Activated T-helper 2 cell treated with anti-CD3 and anti-CD28 coated beads, Interferon-gamma antibody, Interleukin-2, Interleukin-4, amounts not matched to agents 10 μg/mL and 5 μg/mL and 100 μg/mL, durations not matched to agents 14 hours and 24 hours and 36 hours (primary cell): Measurements from ENCODE around the gene OR52E4. TPM values are rescaled to one million over a fixed set of nuclear protein-coding genes. Genes with fewer than 3 reads are reported as not detected.

ENCODE experiments used
- DNase-seq: peaks from one replicate; pipeline ENCODE4 v3.0.0; 2021; ENCODE audit warnings: low spot score
- H3K27ac Mint-ChIP-seq: one replicate; pipeline ENCODE4 v1.8.0; 2021; ENCODE audit warnings: mixed read lengths
- H3K27me3 Mint-ChIP-seq: one replicate; pipeline ENCODE4 v1.8.0; 2021; ENCODE audit warnings: low read depth, mixed read lengths
- H3K36me3 Mint-ChIP-seq: one replicate; pipeline ENCODE4 v1.8.0; 2021; ENCODE audit warnings: low read depth, mixed read lengths
- H3K4me1 Mint-ChIP-seq: one replicate; pipeline ENCODE4 v1.8.0; 2021; ENCODE audit warnings: low read depth, mixed read lengths
- H3K4me3 Mint-ChIP-seq: one replicate; pipeline ENCODE4 v1.8.0; 2021; ENCODE audit warnings: low read depth, mild to moderate bottlenecking, moderate library complexity, mixed read lengths
- H3K9me3 Mint-ChIP-seq: one replicate; pipeline ENCODE4 v1.8.0; 2021; ENCODE audit warnings: mixed read lengths
- intact Hi-C: fragments of 100-400 bp; cut with micrococcal nuclease; formaldehyde crosslinking; loops from one replicate; pipeline ENCODE4 v1.15.1; 2023
- total RNA-seq: library from RNA; stranded (reverse); gene quantifications from 2 replicates; pipeline ENCODE4 v1.2.3, GENCODE V29; 2022

Gene OR52E4
- total RNA-seq, 1 donor from 2014 or later = not detected

DNA sequence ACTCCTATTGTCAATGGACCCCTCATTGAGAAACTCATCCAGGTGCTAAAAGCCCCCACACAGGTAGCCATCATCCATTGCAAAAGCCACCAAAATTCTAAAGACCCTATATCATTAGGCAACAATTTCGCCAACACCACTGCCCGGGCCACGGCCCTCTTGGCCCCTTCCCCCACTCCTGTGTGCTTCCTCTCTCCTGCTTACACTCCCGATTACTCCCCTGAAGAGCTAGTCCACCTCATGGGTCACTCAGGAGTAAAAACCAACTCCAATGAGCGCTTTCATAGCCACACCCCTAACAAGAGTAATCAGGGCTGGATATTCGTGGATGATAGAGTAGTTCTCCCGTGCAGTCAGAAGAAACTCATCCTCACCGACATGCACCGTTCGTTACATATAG, 52.7 kb downstream of the OR52E4 start:
- intact Hi-C loops = no loop called here
- H3K36me3 Mint-ChIP-seq = no peaks in the 10 kb centered on the region
- no peak overlapping the region for H3K4me3 Mint-ChIP-seq
- no peak for DNase-seq
- H3K4me1 Mint-ChIP-seq = no peaks in the 10 kb centered on the region
- no peaks in the 10 kb centered on the region for H3K27me3 Mint-ChIP-seq
- peaks cover 42% of the 10 kb centered on the region for H3K9me3 Mint-ChIP-seq
- H3K27ac Mint-ChIP-seq = no peak overlapping the region

Other genes starting within 250 kb of the OR52E4 start
- 12.4 and 14.1 TPM in 2 replicates for gene TRIM5, start 195.6 kb upstream of the OR52E4 start, total RNA-seq
- 83.9 and 96.0 TPM in 2 replicates for gene TRIM22, start 190.8 kb upstream of the OR52E4 start, total RNA-seq
- not detected in 2 replicates for gene OR56B1, start 144.2 kb upstream of the OR52E4 start, total RNA-seq
- gene OR52N4, start 126.4 kb upstream of the OR52E4 start, total RNA-seq = not detected in 2 replicates
- not detected in 2 replicates for gene OR52N5, start 97.3 kb upstream of the OR52E4 start, total RNA-seq
- not detected in 2 replicates for gene OR52N1, start 89.4 kb upstream of the OR52E4 start, total RNA-seq
- not detected in 2 replicates for gene OR52N2, start 71.7 kb upstream of the OR52E4 start, total RNA-seq
- gene OR52E6, start 38.7 kb upstream of the OR52E4 start, total RNA-seq = not detected in 2 replicates
- gene OR52E8, start 22.9 kb upstream of the OR52E4 start, total RNA-seq = not detected in 2 replicates
- not detected in 2 replicates for gene OR52E5, start 12.6 kb downstream of the OR52E4 start, total RNA-seq
- not detected in 2 replicates for gene OR56A3, start 61.6 kb downstream of the OR52E4 start, total RNA-seq
- gene OR56A5, start 87.9 kb downstream of the OR52E4 start, total RNA-seq = not detected in 2 replicates
- not detected in 2 replicates for gene OR52L1, start 106.4 kb downstream of the OR52E4 start, total RNA-seq
- not detected in 2 replicates for gene OR56A4, start 126.3 kb downstream of the OR52E4 start, total RNA-seq
- gene OR56A1, start 150.1 kb downstream of the OR52E4 start, total RNA-seq = not detected in 2 replicates
- gene OR56B4, start 227.1 kb downstream of the OR52E4 start, total RNA-seq = not detected in 2 replicates